Left ventricle myocardium inferior (tissue), 1 donor: Measurements from ENCODE around the gene CASP12. TPM values are rescaled to one million over a fixed set of nuclear protein-coding genes. Genes with fewer than 3 reads are reported as not detected.

Source experiments
- DNase-seq: peaks from one replicate; pipeline ENCODE4 v3.0.0-alpha.2; 2020
- H3K27ac ChIP-seq: fragments of 200-600 bp; replicated peaks from 2 replicates; pipeline ENCODE4 v1.8.0; 2021
- H3K27me3 ChIP-seq: fragments of 200-600 bp; 2 replicates; pipeline ENCODE4 v1.8.0; 2021; ENCODE audit warnings: low read depth
- H3K36me3 ChIP-seq: fragments of 200-600 bp; 2 replicates; pipeline ENCODE4 v1.8.0; 2021
- H3K4me1 ChIP-seq: fragments of 200-600 bp; 2 replicates; pipeline ENCODE4 v1.8.0; 2021
- H3K4me3 ChIP-seq: fragments of 200-600 bp; 2 replicates; pipeline ENCODE4 v1.8.0; 2021; ENCODE audit warnings: mild to moderate bottlenecking, moderate library complexity
- H3K9me3 ChIP-seq: fragments of 200-600 bp; replicated peaks from 2 replicates; pipeline ENCODE4 v1.8.0; 2021
- CTCF ChIP-seq: fragments of 200-600 bp; IDR thresholded peaks from 2 replicates; pipeline ENCODE4 v1.8.0; 2021; ENCODE audit warnings: antibody characterized with exemption, mild to moderate bottlenecking, borderline replicate concordance
- intact Hi-C: fragments of 100-400 bp; cut with micrococcal nuclease; formaldehyde crosslinking; loops from one replicate; pipeline ENCODE4 v1.11.0; 2022
- total RNA-seq: library from RNA; stranded (reverse); fragmentation: NEBNext Ultra II Directional; extraction: Animal tissue kit (Norgen Biotek cat#: 25700); gene quantifications from one replicate; pipeline ENCODE4 v1.2.1, GENCODE V29; 2021
- donor health status: DM: no; HTN: yes; CAD: no; lungs with severe emphysema.

Gene CASP12
- total RNA-seq, 1 donor from 2014 or later, result not detected

GRCh38 chr11:104891135-104891534, 7.1 kb downstream of the CASP12 start:
- intact Hi-C loops, result no loop called here
- H3K27me3 ChIP-seq, result no peaks in the 10 kb centered on the region

GRCh38 chr11:104883342-104883741, 14.9 kb downstream of the CASP12 start:
- Histone ChIP-seq H3K27ac (no peak overlapping the region), H3K4me1 (no peaks in the 10 kb centered on the region), H3K36me3 (no peaks in the 10 kb centered on the region), H3K9me3 (no peaks in the 10 kb centered on the region), H3K27me3 (no peaks in the 10 kb centered on the region), H3K4me3 (no peak overlapping the region)
- intact Hi-C loops, result no loop called here
- no peak for TF ChIP-seq CTCF
- DNase-seq, result no peak

More at GRCh38 chr11:104891135-104891534, 7.1 kb downstream of the CASP12 start:
- Histone ChIP-seq H3K9me3 (no peaks in the 10 kb centered on the region), H3K4me1 (peaks cover 8% of the 10 kb centered on the region), H3K36me3 (no peaks in the 10 kb centered on the region), H3K4me3 (no peak overlapping the region), H3K27ac (no peak overlapping the region)
- no peak for TF ChIP-seq CTCF
- no peak for DNase-seq

GRCh38 chr11:104881117-104881794, 17.0 kb downstream of the CASP12 start:
- TF ChIP-seq CTCF, result no peak
- DNase-seq, result no peak
- no peaks in the 10 kb centered on the region for H3K4me1 ChIP-seq
- no peaks in the 10 kb centered on the region for H3K36me3 ChIP-seq
- no peak overlapping the region for H3K4me3 ChIP-seq
- no peaks in the 10 kb centered on the region for H3K27me3 ChIP-seq
- H3K27ac ChIP-seq, result no peak overlapping the region
- no peaks in the 10 kb centered on the region for H3K9me3 ChIP-seq
- intact Hi-C loops, result no loop called here

- no peaks in the 10 kb centered on the region for H3K9me3 ChIP-seq
- TF ChIP-seq CTCF, result no peak
- no peak overlapping the region for H3K4me3 ChIP-seq
- no peak for DNase-seq
- no peak overlapping the region for H3K27ac ChIP-seq
- intact Hi-C loops, result no loop called here
- H3K36me3 ChIP-seq, result no peaks in the 10 kb centered on the region
- no peaks in the 10 kb centered on the region for H3K4me1 ChIP-seq
- no peaks in the 10 kb centered on the region for H3K27me3 ChIP-seq
These were observed 18.6 kb downstream of the CASP12 start for GRCh38 chr11:104879514-104880190.

- Histone ChIP-seq H3K4me3 (no peak overlapping the region), H3K27ac (no peak overlapping the region), H3K27me3 (no peaks in the 10 kb centered on the region), H3K36me3 (no peaks in the 10 kb centered on the region), H3K4me1 (no peaks in the 10 kb centered on the region), H3K9me3 (no peaks in the 10 kb centered on the region)
- intact Hi-C loops, result no loop called here
- no peak for TF ChIP-seq CTCF
- DNase-seq, result no peak
These were observed 21.3 kb downstream of the CASP12 start for GRCh38 chr11:104876861-104877431.
